HUES6 (cell line): ENCODE data around the gene SMARCA1.

Source experiments
- H3K27ac ChIP-seq: 2 replicates; pipeline ENCODE4 v1.7.0; 2013; ENCODE audit warnings: low read depth, mild to moderate bottlenecking, low read length, inconsistent platforms
- H3K27me3 ChIP-seq: 2 replicates; pipeline ENCODE4 v1.6.1; 2013; ENCODE audit warnings: low read length; ENCODE audit not compliant: control insufficient read depth, insufficient read depth
- H3K36me3 ChIP-seq: 2 replicates; pipeline ENCODE4 v1.6.1; 2013; ENCODE audit warnings: low read length; ENCODE audit not compliant: control insufficient read depth, insufficient read depth
- H3K4me1 ChIP-seq: 2 replicates; pipeline ENCODE4 v1.6.1; 2013; ENCODE audit warnings: low read length; ENCODE audit not compliant: control insufficient read depth, insufficient read depth
- H3K4me3 ChIP-seq: 2 replicates; pipeline ENCODE4 v1.5.1; 2013; ENCODE audit warnings: low read depth, low read length
- H3K9ac ChIP-seq: one replicate; pipeline ENCODE4 v1.6.1; 2013; ENCODE audit warnings: mild to moderate bottlenecking, low read length
- H3K9me3 ChIP-seq: 2 replicates; pipeline ENCODE4 v1.6.1; 2013; ENCODE audit warnings: low read depth, low read length; ENCODE audit not compliant: control insufficient read depth, insufficient read depth

The SMARCA1 gene

DNA sequence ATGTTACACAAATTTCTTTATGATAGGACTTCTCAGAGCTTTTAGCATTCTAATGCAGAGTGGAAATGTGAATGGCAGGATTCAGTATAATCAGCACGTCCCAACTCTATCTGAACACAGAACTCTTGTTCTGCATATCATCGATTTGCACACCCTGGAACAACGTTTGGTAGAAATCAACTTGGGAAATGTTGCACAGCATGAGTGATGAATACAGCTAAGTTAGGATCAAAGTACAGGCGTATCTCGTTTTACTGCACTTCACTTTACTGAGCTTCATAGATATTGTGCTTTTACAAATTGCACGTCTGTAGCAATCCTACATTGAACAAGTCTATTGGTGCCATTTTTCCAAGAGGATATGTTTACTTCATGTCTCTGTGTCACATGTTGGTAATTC lies 70.8 kb downstream of the SMARCA1 start:
- H3K4me1 ChIP-seq: no peaks in the 10 kb centered on the region
- no peak overlapping the region for H3K4me3 ChIP-seq
- H3K9ac ChIP-seq: no peak overlapping the region
- H3K9me3 ChIP-seq: no peaks in the 10 kb centered on the region
- no peak overlapping the region for H3K27ac ChIP-seq
- no peaks in the 10 kb centered on the region; the same call in 1 of the 2 replicates for H3K27me3 ChIP-seq
- peaks cover 44% of the 10 kb centered on the region for H3K36me3 ChIP-seq

DNA sequence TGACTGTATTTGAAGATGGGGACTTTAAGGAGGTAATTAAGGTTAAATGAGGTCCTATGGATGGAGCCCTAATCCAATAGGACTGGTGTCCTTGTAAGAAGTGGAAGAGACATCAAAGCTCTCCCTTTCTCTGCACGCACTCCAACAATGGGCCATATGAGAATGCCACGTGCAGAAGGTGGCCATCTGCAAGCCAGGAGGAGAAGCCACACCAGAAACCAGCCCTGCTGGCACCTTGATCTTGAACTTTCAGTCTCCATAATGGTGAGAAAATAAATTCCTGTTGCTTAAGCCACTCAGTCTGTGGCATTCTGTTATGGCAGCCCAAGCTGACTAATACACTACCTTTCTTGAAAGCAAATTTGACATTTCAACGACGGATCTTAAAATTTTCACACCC lies 73.2 kb downstream of the SMARCA1 start:
- Histone ChIP-seq H3K27ac (no peak overlapping the region), H3K4me3 (no peak overlapping the region), H3K36me3 (peaks cover 48% of the 10 kb centered on the region), H3K27me3 (no peaks in the 10 kb centered on the region; the same call in 1 of the 2 replicates), H3K4me1 (peaks cover 4% of the 10 kb centered on the region; the same call in 1 of the 2 replicates), H3K9ac (no peak overlapping the region), H3K9me3 (no peaks in the 10 kb centered on the region)

GRCh38 chrX:129449148-129449547 lies 74.1 kb downstream of the SMARCA1 start:
- H3K27ac ChIP-seq: no peak overlapping the region
- H3K4me3 ChIP-seq: no peak overlapping the region

DNA sequence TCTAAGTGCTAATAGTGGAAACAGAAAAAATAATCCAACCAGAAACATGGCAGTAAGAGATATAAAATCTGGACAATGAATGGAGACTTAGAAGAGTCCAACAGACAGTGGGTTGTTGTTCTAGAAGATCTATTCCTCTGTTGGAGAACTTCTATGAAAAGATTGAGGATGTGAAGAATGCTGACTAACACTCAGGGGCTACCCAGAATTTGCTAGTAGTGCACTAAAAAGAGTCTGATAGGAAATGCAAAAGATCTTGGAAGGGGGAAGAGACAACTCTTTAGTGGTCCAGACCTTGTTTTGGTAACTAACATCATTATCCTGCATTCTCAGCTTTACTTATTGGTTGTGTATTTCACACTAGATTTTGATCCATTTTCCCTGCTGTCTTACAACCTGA lies 77.9 kb downstream of the SMARCA1 start:
- Histone ChIP-seq H3K4me3 (no peak overlapping the region), H3K4me1 (peaks cover 4% of the 10 kb centered on the region; the same call in 1 of the 2 replicates), H3K36me3 (peaks cover 51% of the 10 kb centered on the region), H3K9me3 (no peaks in the 10 kb centered on the region), H3K9ac (no peak overlapping the region), H3K27me3 (no peaks in the 10 kb centered on the region; the same call in 1 of the 2 replicates), H3K27ac (no peak overlapping the region)

More at GRCh38 chrX:129449148-129449547, 74.1 kb downstream of the SMARCA1 start:
- no peaks in the 10 kb centered on the region; the same call in 1 of the 2 replicates for H3K27me3 ChIP-seq
- peaks cover 53% of the 10 kb centered on the region for H3K36me3 ChIP-seq
- no peaks in the 10 kb centered on the region for H3K9me3 ChIP-seq
- H3K4me1 ChIP-seq: peaks cover 4% of the 10 kb centered on the region; the same call in 1 of the 2 replicates
- H3K9ac ChIP-seq: no peak overlapping the region

DNA sequence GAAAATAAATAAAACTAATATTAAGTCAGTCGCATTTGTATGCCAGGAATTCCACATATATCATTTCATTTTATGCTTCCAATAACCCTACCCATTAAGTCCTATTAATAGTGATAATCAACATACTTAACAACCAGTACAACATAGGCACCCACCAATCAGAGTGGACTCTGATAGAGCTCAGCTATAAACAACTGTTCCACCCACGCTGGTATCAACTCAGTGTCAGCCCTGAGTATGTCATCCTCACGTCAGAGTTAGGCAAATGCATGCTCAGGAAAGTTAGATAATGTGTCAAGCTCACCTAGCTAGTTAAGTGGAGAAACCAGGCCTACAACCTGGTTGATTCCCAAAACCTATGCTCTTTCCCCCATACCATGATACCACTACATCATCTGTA lies 89.3 kb downstream of the SMARCA1 start:
- H3K9me3 ChIP-seq: no peaks in the 10 kb centered on the region
- peaks cover 15% of the 10 kb centered on the region for H3K36me3 ChIP-seq
- H3K9ac ChIP-seq: no peak overlapping the region
- no peaks in the 10 kb centered on the region for H3K27me3 ChIP-seq
- no peaks in the 10 kb centered on the region for H3K4me1 ChIP-seq
- no peak overlapping the region for H3K4me3 ChIP-seq
- H3K27ac ChIP-seq: no peak overlapping the region

DNA sequence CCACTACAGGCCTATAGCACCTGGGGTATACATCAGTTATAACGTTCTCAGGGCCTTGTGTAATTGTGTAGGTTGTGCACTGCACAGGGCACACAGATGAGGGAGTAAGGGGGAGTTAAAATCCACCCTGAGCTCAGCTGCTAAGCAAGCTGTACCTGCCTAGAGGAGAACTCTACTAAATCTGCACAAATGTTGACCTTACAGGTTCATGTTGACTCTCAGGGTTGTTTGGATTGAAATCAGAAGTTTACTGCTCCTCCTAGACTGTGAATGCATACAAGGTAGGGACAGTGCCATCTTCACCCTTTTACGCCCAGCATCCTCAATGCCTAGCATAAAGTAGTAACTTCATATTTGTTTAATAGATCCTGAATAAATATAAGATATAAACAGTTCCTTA lies 89.8 kb downstream of the SMARCA1 start:
- Histone ChIP-seq H3K4me3 (no peak overlapping the region), H3K36me3 (peaks cover 15% of the 10 kb centered on the region), H3K27me3 (no peaks in the 10 kb centered on the region), H3K9me3 (no peaks in the 10 kb centered on the region), H3K27ac (no peak overlapping the region), H3K9ac (no peak overlapping the region), H3K4me1 (no peaks in the 10 kb centered on the region)

DNA sequence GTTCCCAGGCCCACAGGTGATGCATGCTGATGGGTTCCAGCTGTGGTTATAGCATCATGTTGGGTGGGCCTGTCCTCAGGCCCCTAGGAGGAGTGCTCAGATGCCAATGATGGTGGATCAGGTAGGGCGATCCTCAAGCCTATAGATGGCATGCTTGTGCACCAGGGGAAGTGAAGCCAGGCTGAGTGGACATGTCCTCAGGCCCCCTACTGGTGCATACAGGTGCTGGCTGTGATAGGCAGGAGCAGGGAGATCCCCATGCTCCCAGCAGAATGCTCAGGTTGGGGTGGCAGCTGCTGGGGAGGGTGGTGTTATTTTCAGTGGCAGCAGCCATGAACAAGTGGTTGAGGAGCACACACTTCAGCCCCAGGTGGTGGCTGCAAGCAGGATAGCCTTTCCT lies 96.0 kb downstream of the SMARCA1 start:
- Histone ChIP-seq H3K9ac (no peak overlapping the region), H3K4me1 (no peaks in the 10 kb centered on the region), H3K9me3 (peaks cover 43% of the 10 kb centered on the region), H3K36me3 (peaks cover 17% of the 10 kb centered on the region), H3K27ac (no peak overlapping the region), H3K27me3 (no peaks in the 10 kb centered on the region; the same call in 1 of the 2 replicates), H3K4me3 (no peak overlapping the region)

DNA sequence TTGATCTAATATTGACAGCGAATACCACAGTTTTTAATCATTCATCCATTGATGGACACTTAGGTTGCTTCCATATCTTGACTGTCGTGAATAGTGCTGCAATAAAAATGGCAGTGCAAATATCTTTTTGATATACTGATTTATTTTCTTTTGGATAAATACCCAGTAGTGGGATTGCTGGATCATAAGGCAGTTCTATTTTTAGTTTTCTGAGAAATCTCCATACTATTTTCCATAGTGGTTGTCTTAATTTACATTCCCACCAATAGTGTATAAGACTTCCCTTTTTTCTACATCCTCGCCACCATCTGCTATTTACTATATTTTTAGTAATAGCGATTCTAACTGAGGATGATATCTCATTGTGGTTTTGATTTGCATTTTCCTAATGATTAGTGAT lies 100.1 kb downstream of the SMARCA1 start:
- H3K9me3 ChIP-seq: peaks cover 45% of the 10 kb centered on the region
- H3K27ac ChIP-seq: no peak overlapping the region
- H3K27me3 ChIP-seq: no peaks in the 10 kb centered on the region; the same call in 1 of the 2 replicates
- H3K36me3 ChIP-seq: peaks cover 16% of the 10 kb centered on the region
- H3K4me1 ChIP-seq: no peaks in the 10 kb centered on the region
- H3K9ac ChIP-seq: no peak overlapping the region
- H3K4me3 ChIP-seq: no peak overlapping the region

DNA sequence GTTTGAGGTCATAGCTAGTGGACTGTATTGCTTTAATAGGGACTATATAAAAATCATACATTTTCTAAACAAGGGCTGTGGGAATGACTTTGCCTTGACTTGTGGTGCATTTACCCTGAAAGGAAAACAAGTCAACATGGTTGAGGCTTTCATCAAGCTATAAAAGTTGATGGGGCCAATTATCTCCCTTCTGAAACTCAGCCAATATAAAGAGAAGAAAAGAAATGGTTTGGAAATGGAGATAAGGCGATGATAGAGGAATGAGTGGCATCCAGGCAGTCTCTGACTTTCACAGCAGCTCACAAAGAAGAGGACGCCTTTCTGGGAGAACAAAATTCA lies 118.7 kb downstream of the SMARCA1 start:
- H3K4me1 ChIP-seq: peaks cover 10% of the 10 kb centered on the region; the same call in 1 of the 2 replicates
- no peak overlapping the region for H3K9ac ChIP-seq
- H3K9me3 ChIP-seq: no peaks in the 10 kb centered on the region
- no peak overlapping the region for H3K4me3 ChIP-seq
- H3K27ac ChIP-seq: no peak overlapping the region
- no peaks in the 10 kb centered on the region for H3K27me3 ChIP-seq
- H3K36me3 ChIP-seq: no peaks in the 10 kb centered on the region

DNA sequence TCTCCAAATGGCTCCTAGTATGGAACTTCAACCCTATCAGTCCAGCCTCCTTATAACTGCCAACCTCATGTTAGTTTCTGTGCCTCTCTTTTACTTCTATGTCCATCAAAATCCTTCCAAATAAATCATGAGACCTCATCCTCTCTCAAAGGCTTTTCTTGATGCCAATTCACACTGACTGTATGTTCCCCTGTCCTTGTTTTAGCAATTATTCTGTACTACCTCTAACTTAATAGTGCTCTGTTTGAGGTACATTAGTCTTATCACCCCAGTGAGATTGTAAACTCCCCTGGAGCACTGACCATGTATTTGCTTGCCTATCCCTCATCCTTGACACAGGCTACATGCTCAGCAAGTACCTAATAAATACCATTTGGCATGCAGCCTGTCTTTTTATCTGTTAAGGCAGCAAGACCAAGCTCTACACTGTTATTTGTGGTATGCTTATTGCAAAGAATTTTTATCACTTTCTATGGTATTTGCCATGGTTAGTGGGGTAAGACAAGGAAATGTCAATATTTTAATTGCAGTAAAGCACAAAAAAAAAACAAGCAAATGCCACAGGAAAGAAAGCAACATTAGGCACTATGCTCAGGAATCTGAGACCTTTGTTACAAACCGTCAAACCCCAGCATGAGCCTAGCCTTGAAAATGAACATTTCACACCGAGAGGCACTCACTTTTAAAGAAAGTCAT lies 119.2 kb downstream of the SMARCA1 start:
- Histone ChIP-seq H3K4me1 (peaks cover 10% of the 10 kb centered on the region; the same call in 1 of the 2 replicates), H3K9ac (no peak overlapping the region), H3K36me3 (no peaks in the 10 kb centered on the region), H3K9me3 (no peaks in the 10 kb centered on the region), H3K4me3 (no peak overlapping the region), H3K27ac (no peak overlapping the region), H3K27me3 (no peaks in the 10 kb centered on the region)
